Measurements from ENCODE around the gene CPOX.
"Not testable (repeated sequence)": the region's sequence is repeated elsewhere in the genome, so short reads cannot be mapped to it uniquely, and the experiment has no call there.

Gene CPOX

GRCh38 chr3:98561727-98562521, 31.5 kb downstream of the CPOX start:
- no peak for DNase-seq

GRCh38 chr3:98560911-98561310, 32.5 kb downstream of the CPOX start:
- no peak for DNase-seq

GRCh38 chr3:98559769-98560168, 33.6 kb downstream of the CPOX start:
- not testable (repeated sequence) for DNase-seq

- no peak for DNase-seq
Observed at GRCh38 chr3:98558100-98558827, 35.1 kb downstream of the CPOX start.

- no peak for DNase-seq
Observed at GRCh38 chr3:98557324-98558010, 35.9 kb downstream of the CPOX start.

GRCh38 chr3:98556164-98557130, 37.0 kb downstream of the CPOX start:
- DNase-seq = no peak

GRCh38 chr3:98555025-98555379, 38.4 kb downstream of the CPOX start:
- no peak for DNase-seq

GRCh38 chr3:98554580-98554979, 38.8 kb downstream of the CPOX start:
- DNase-seq = no peak

GRCh38 chr3:98553753-98554152, 39.7 kb downstream of the CPOX start:
- no peak for DNase-seq

- DNase-seq = no peak
Observed at GRCh38 chr3:98553021-98553563, 40.3 kb downstream of the CPOX start.

- no peak for DNase-seq
Observed at GRCh38 chr3:98552232-98553020, 41.0 kb downstream of the CPOX start.

- DNase-seq = no peak
Observed at GRCh38 chr3:98551754-98552153, 41.7 kb downstream of the CPOX start.

GRCh38 chr3:98551236-98551635, 42.2 kb downstream of the CPOX start:
- DNase-seq = no peak

GRCh38 chr3:98550833-98551232, 42.6 kb downstream of the CPOX start:
- DNase-seq = no peak

- no peak for DNase-seq
Observed at GRCh38 chr3:98548544-98548943, 44.9 kb downstream of the CPOX start.

GRCh38 chr3:98545940-98546339, 47.5 kb downstream of the CPOX start:
- DNase-seq = no peak

- no peak for DNase-seq
Observed at GRCh38 chr3:98542623-98543022, 50.8 kb downstream of the CPOX start.

GRCh38 chr3:98541695-98542094, 51.7 kb downstream of the CPOX start:
- no peak for DNase-seq

- no peak for DNase-seq
Observed at GRCh38 chr3:98540346-98540745, 53.1 kb downstream of the CPOX start.

- DNase-seq = no peak
Observed at GRCh38 chr3:98536456-98537017, 56.9 kb downstream of the CPOX start.

- no peak for DNase-seq
Observed at GRCh38 chr3:98534734-98535133, 58.7 kb downstream of the CPOX start.

Data from stimulated activated naive CD4-positive, alpha-beta T cell (primary cell).